ENCODE measurements around the gene HOXA5.

HOXA5 gene

DNA sequence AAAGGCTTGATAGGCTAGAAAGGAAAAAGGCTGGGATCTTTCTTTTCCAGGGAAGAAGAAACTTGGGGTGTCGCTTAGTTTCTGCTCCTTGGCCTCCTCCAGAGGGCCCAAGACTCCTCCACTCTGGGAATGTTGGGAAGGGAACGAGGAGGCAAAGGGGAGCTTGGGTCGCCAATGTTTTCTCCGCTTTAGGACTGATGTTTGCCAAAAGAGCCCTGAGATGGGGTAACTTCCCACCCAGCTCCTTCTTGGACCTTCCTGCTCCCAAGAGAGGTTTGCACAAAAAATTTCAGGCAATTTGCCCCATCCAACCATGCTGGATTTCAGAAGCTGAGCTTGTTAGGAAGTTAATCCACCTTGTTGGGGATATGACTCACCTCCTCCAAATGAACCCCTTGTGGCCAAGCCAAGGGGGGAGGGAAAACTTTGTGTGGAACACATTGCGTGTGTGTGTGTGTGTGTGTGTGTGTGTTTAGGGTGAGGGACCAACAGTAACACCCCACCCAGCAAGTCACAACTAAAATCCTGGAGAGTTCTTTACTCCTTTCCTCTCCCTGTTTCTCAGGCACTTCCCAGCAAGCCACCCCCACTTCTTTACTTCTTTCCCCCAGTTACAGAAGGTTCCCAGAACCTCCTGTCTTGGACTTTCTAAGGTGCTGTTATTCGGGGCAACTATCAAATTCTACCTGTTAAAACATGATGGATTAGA lies 32.3 kb downstream of the HOXA5 start:
- no peak overlapping the region for H3K9ac ChIP-seq
- no peaks in the 10 kb centered on the region for H3K36me3 ChIP-seq (ENCODE audit: insufficient read depth)
- no peak overlapping the region for H3K4me2 ChIP-seq
- no peak overlapping the region for H2AFZ ChIP-seq (ENCODE audit: low read depth)
- TF ChIP-seq, protein P1, sequence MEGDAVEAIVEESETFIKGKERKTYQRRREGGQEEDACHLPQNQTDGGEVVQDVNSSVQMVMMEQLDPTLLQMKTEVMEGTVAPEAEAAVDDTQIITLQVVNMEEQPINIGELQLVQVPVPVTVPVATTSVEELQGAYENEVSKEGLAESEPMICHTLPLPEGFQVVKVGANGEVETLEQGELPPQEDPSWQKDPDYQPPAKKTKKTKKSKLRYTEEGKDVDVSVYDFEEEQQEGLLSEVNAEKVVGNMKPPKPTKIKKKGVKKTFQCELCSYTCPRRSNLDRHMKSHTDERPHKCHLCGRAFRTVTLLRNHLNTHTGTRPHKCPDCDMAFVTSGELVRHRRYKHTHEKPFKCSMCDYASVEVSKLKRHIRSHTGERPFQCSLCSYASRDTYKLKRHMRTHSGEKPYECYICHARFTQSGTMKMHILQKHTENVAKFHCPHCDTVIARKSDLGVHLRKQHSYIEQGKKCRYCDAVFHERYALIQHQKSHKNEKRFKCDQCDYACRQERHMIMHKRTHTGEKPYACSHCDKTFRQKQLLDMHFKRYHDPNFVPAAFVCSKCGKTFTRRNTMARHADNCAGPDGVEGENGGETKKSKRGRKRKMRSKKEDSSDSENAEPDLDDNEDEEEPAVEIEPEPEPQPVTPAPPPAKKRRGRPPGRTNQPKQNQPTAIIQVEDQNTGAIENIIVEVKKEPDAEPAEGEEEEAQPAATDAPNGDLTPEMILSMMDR (conservative IDR thresholded peaks at IDR 0.05; ENCODE audit: low read depth, low read length) = no peak
- no peaks in the 10 kb centered on the region for H4K20me1 ChIP-seq (ENCODE audit: insufficient read depth)
- no peak overlapping the region for H3K27ac ChIP-seq
- no peaks in the 10 kb centered on the region for H3K79me2 ChIP-seq (ENCODE audit: insufficient read depth, low read depth)
- H3K4me3 ChIP-seq (IDR thresholded peaks at IDR 0.05; ENCODE audit: insufficient read depth, low read depth, low read length) = no peak overlapping the region
- no peaks in the 10 kb centered on the region for H3K4me1 ChIP-seq (ENCODE audit: low read depth, poor library complexity, severe bottlenecking)
- H3K27me3 ChIP-seq (ENCODE audit: insufficient read depth, low read depth) = no peaks in the 10 kb centered on the region

DNA sequence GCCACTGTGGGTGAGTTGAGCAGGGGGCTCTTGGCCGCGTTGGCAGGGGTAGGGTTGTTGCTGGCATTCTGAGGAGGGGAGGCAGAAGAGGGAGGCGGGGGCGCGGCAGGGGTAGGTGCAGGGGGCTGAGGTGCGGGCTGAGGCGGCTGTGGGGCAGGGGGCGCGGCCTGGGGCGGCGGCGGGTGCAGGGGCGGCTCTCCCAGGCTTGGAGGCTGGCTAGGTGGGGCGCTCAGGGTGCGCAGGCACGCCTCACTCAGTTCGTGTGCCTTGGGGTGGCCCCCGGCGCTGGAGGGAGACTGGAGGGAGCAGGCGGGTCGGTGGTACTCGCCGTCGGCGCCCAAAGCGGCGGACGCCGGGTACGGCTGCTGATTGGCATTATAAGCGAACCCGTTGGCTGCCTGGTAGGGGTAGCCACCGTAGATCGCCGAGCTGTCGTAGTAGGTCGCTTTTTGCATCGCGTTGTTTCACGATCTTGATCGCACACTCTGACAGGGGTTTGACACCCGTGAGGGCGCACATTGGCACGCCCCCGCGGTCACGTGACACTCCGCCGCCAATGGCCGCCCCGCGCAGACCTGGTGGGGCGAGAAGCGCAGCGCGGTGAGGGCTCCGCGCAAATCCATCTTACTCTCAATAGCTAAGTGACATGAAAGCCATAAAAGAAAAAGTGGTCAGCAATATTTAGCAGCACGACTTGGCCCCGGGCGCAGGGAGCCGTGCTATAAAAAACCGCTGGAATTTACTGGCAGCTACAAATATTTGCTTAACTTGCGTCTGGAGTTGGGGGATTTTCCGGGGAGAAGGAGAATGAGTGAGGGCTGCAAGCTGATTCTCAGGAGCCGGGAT lies 33.1 kb downstream of the HOXA5 start:
- H3K9ac ChIP-seq = no peak overlapping the region
- H3K79me2 ChIP-seq (ENCODE audit: insufficient read depth, low read depth) = no peaks in the 10 kb centered on the region
- no peak overlapping the region for H3K4me3 ChIP-seq (IDR thresholded peaks at IDR 0.05; ENCODE audit: insufficient read depth, low read depth, low read length)
- no peak overlapping the region for H3K4me2 ChIP-seq
- TF ChIP-seq, protein P1 (conservative IDR thresholded peaks at IDR 0.05; ENCODE audit: low read depth, low read length) = no peak
- no peaks in the 10 kb centered on the region for H3K36me3 ChIP-seq (ENCODE audit: insufficient read depth)
- H3K27ac ChIP-seq = no peak overlapping the region
- no peaks in the 10 kb centered on the region for H3K4me1 ChIP-seq (ENCODE audit: low read depth, poor library complexity, severe bottlenecking)
- no peak overlapping the region for H2AFZ ChIP-seq (ENCODE audit: low read depth)
- H4K20me1 ChIP-seq (ENCODE audit: insufficient read depth) = no peaks in the 10 kb centered on the region
- no peaks in the 10 kb centered on the region for H3K27me3 ChIP-seq (ENCODE audit: insufficient read depth, low read depth)

DNA sequence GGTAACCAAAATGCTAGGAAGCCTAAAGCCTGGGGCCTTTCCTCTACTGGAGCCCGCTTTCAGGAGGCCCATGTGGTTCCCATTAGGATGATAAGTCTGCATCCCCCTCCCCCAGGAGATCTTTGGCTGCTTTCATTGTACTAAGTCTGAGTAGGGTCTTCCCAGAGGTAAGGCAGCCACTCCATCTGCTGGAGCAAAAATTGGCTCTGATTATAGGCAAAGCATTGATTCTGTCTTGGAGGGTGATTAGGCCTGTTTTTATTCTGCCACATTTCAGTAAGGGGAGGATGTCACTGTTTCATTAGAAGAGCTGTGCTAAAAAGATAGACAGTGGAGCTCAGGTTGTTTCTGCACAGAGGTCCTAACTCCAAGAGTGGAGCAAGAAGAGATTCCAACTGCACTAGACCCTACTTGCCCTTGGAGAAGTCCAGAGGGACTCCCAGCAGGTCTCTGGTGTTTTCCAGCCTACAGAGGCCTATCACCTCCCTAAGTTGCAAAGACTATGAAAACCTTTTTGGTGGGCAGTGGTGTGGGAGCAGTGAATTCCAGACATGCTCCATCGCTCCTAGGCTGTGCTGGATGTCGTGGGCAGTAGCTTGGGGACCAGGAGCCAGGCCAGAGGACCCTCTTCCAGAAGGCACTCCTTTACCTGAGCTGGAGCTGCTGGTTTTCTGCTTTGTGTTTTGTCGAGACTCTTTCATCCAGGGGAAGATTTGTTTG lies 33.9 kb downstream of the HOXA5 start:
- no peaks in the 10 kb centered on the region for H3K4me1 ChIP-seq (ENCODE audit: low read depth, poor library complexity, severe bottlenecking)
- no peak overlapping the region for H3K27ac ChIP-seq
- H3K27me3 ChIP-seq (ENCODE audit: insufficient read depth, low read depth) = no peaks in the 10 kb centered on the region

More for the DNA sequence above, 33.9 kb downstream of the HOXA5 start:
- Histone ChIP-seq H3K36me3 (ENCODE audit: insufficient read depth) (no peaks in the 10 kb centered on the region), H3K79me2 (ENCODE audit: insufficient read depth, low read depth) (no peaks in the 10 kb centered on the region), H3K4me3 (IDR thresholded peaks at IDR 0.05; ENCODE audit: insufficient read depth, low read depth, low read length) (no peak overlapping the region), H3K9ac (no peak overlapping the region), H2AFZ (ENCODE audit: low read depth) (no peak overlapping the region), H3K4me2 (no peak overlapping the region), H4K20me1 (ENCODE audit: insufficient read depth) (no peaks in the 10 kb centered on the region)
- TF ChIP-seq, protein P1 (conservative IDR thresholded peaks at IDR 0.05; ENCODE audit: low read depth, low read length) = no peak

Measured in KMS-11 (cell line).